K562 (cell line): ENCODE measurements around the gene PDIA3. TPM values are rescaled to one million over a fixed set of nuclear protein-coding genes. Genes with fewer than 3 reads are reported as not detected.
A peak's percentile ranks its signal among the peaks of the same experiment; 100 is the strongest.

Source experiments
- CHD1 ChIP-seq: fragments of 200-600 bp; sonication (generic); IDR thresholded peaks from one replicate; pipeline ENCODE4 v1.6.1; 2012; ENCODE audit warnings: mild to moderate bottlenecking, moderate library complexity, low read length, inconsistent platforms
- CTCF ChIP-seq, 3 experiments: IDR thresholded peaks in 2 of 3; conservative IDR thresholded peaks in 1 of 3; 2 replicates each; pipeline ENCODE4 v1.5.1; 2011 to 2012; ENCODE audit warnings: low read length in 3 of 3, mild to moderate bottlenecking in 3 of 3, control low read depth in 2 of 3, improper control_type of control experiment in 1 of 3, inconsistent platforms in 1 of 3, low read depth in 1 of 3, mixed read lengths in 1 of 3, moderate library complexity in 1 of 3; ENCODE audit not compliant: insufficient read depth in 2 of 3
- HNRNPK ChIP-seq: fragments of 200-400 bp; formaldehyde crosslinking; IDR thresholded peaks from one replicate; pipeline ENCODE4 v1.6.1; 2018; ENCODE audit warnings: mild to moderate bottlenecking, low read depth, low read length; ENCODE audit not compliant: poor library complexity, severe bottlenecking
- L3MBTL2 ChIP-seq: fragments of 450-650 bp; IDR thresholded peaks from 2 replicates; pipeline ENCODE4 v1.6.1; 2016; ENCODE audit warnings: mild to moderate bottlenecking, moderate library complexity
- MAX ChIP-seq: sonication (generic); formaldehyde crosslinking; IDR thresholded peaks from 2 replicates; pipeline ENCODE4 v1.9.0; 2022; ENCODE audit warnings: mild to moderate bottlenecking, missing genetic modification reagents
- MGA ChIP-seq: fragments of 450-650 bp; IDR thresholded peaks from 2 replicates; pipeline ENCODE4 v1.6.1; 2016; ENCODE audit warnings: mild to moderate bottlenecking, moderate library complexity
- MYNN ChIP-seq, 2 experiments: sonication (generic); formaldehyde crosslinking in 1 of 2; IDR thresholded peaks; 2 replicates each; pipeline versions ENCODE4 v1.5.0 to v1.6.1; 2016 to 2020; ENCODE audit warnings: antibody characterized with exemption in 1 of 2, missing genetic modification reagents in 1 of 2
- UBTF ChIP-seq, 2 experiments: IDR thresholded peaks; 2 replicates each; pipeline ENCODE4 v1.6.1; 2012; ENCODE audit warnings: improper control_type of control experiment in 2 of 2, low read depth in 2 of 2, low read length in 2 of 2, borderline replicate concordance in 1 of 2
- WHSC1 ChIP-seq: IDR thresholded peaks from one replicate; pipeline ENCODE4 v1.6.1; 2012; ENCODE audit warnings: low read length, control low read depth, inconsistent platforms
- ZEB2 ChIP-seq: fragments of 450-650 bp; IDR thresholded peaks from 2 replicates; pipeline ENCODE4 v1.6.1; 2016
- polyA plus RNA-seq, 8 experiments: library from polyadenylated mRNA; depleted of rRNA in 4 of 8; stranded (reverse) in 5 of 8; unstranded in 3 of 8; fragments of >200 nt; fragmentation: Nextera tagmentation in 2 of 8; fragmentation: Illumina TruSeq in 1 of 8; extraction: Ambion mirVana in 2 of 8; extraction: Trizol in 1 of 8; gene quantifications; 2 replicates each; pipeline versions ENCODE4 v1.2.1 to v1.2.3, GENCODE V29; 2011 to 2014; ENCODE audit warnings: inconsistent platforms in 1 of 8, missing spikeins in 1 of 8
- total RNA-seq, 7 experiments: library from RNA; depleted of rRNA in 6 of 7; stranded (reverse); fragments of >200 nt in 6 of 7; fragmentation: Illumina TruSeq in 2 of 7; extraction: Trizol in 2 of 7; gene quantifications; 2 replicates each; pipeline versions ENCODE4 v1.2.1 to v1.2.3, GENCODE V29; 2011 to 2021; ENCODE audit warnings: low replicate concordance in 1 of 7

The PDIA3 gene
- total and polyA plus RNA-seq, 9 of the 15 experiments (the other 6 are each of a cell fraction or from before 2014, with no cell fraction given): 13.5 to 386 (median 149) TPM

- TF ChIP-seq MGA: peak; percentile 75
- peak; percentile 43 for TF ChIP-seq MAX (CRISPR knock-in tag)
- peak; percentile 75 for TF ChIP-seq L3MBTL2
- TF ChIP-seq MYNN (IDR thresholded peaks at IDR 0.05): no peak
- no peak for TF ChIP-seq MYNN (CRISPR knock-in tag; IDR thresholded peaks at IDR 0.05)
- no peak for TF ChIP-seq ZEB2
- TF ChIP-seq WHSC1: no peak
- no peak for TF ChIP-seq HNRNPK
- TF ChIP-seq CTCF (IDR thresholded peaks at IDR 0.05 in 2 of 3, conservative IDR thresholded peaks at IDR 0.05 in 1 of 3; ENCODE audit: insufficient read depth in 2 of 3, low read depth in 1 of 3, low read length in 3 of 3): peak; percentile 39 to 61 (median 41); a peak in 5 of 6 replicates
- no peak for TF ChIP-seq CHD1
- no peak for TF ChIP-seq UBTF (IDR thresholded peaks at IDR 0.05; ENCODE audit: borderline replicate concordance in 1 of 2, low read depth in 2 of 2, low read length in 2 of 2)
Measured at GRCh38 chr15:43777267-43777914, 31.2 kb downstream of the PDIA3 start (continued).
